Astrocyte (in vitro differentiated cells and primary cell): ENCODE results near the gene ATG2B. TPM values are rescaled to one million over a fixed set of nuclear protein-coding genes. Genes with fewer than 3 reads are reported as not detected.

Experiments
- DNase-seq: peaks from one replicate; pipeline ENCODE4 v3.0.0-alpha.2; 2010; ENCODE audit warnings: low read depth
- FAIRE-seq: peaks from 2 replicates; lab custom pipeline; 2011; peaks lifted over from hg19 to GRCh38; lab: Jason Lieb, UNC
- H2AFZ ChIP-seq: 2 replicates; pipeline ENCODE4 v1.6.0; 2012; ENCODE audit warnings: low read depth, low read length, inconsistent platforms
- H3K27ac ChIP-seq: 2 replicates; pipeline ENCODE4 v1.5.1; 2011; ENCODE audit warnings: low read depth, low read length, inconsistent platforms
- H3K27me3 ChIP-seq: 2 replicates; pipeline ENCODE4 v1.6.0; 2011; ENCODE audit warnings: low read length, inconsistent platforms; ENCODE audit not compliant: insufficient read depth
- H3K36me3 ChIP-seq: 2 replicates; pipeline ENCODE4 v1.5.1; 2011; ENCODE audit warnings: low read length, inconsistent platforms; ENCODE audit not compliant: insufficient read depth
- H3K4me1 ChIP-seq: 2 replicates; pipeline ENCODE4 v1.5.1; 2011; ENCODE audit warnings: low read length, inconsistent platforms; ENCODE audit not compliant: insufficient read depth
- H3K4me2 ChIP-seq: 2 replicates; pipeline ENCODE4 v1.6.0; 2012; ENCODE audit warnings: low read length, inconsistent platforms
- H3K4me3 ChIP-seq: 2 replicates; pipeline ENCODE4 v1.5.1; 2011; ENCODE audit warnings: low read depth, mild to moderate bottlenecking, low read length, inconsistent platforms; ENCODE audit not compliant: insufficient read depth
- H3K79me2 ChIP-seq: 2 replicates; pipeline ENCODE4 v1.6.0; 2012; ENCODE audit warnings: mild to moderate bottlenecking, low read length, inconsistent platforms; ENCODE audit not compliant: insufficient read depth
- H3K9ac ChIP-seq: 2 replicates; pipeline ENCODE4 v1.6.0; 2012; ENCODE audit warnings: mild to moderate bottlenecking, low read length, inconsistent platforms
- H3K9me3 ChIP-seq: 2 replicates; pipeline ENCODE4 v1.5.1; 2012; ENCODE audit warnings: low read depth, mild to moderate bottlenecking, low read length, inconsistent platforms; ENCODE audit not compliant: insufficient read depth
- H4K20me1 ChIP-seq: 2 replicates; pipeline ENCODE4 v1.6.0; 2012; ENCODE audit warnings: low read length, inconsistent platforms; ENCODE audit not compliant: insufficient read depth
- H3K27ac Mint-ChIP-seq: one replicate; pipeline ENCODE4 v1.8.0; 2021; ENCODE audit warnings: mild to moderate bottlenecking, mixed read lengths; ENCODE audit not compliant: unreplicated experiment
- H3K27me3 Mint-ChIP-seq: one replicate; pipeline ENCODE4 v1.8.0; 2021; ENCODE audit warnings: low read depth, mixed read lengths; ENCODE audit not compliant: unreplicated experiment
- H3K36me3 Mint-ChIP-seq: one replicate; pipeline ENCODE4 v1.8.0; 2021; ENCODE audit warnings: low read depth, mixed read lengths; ENCODE audit not compliant: unreplicated experiment
- H3K4me1 Mint-ChIP-seq: one replicate; pipeline ENCODE4 v1.8.0; 2021; ENCODE audit warnings: low read depth, mixed read lengths; ENCODE audit not compliant: unreplicated experiment
- H3K4me3 Mint-ChIP-seq: one replicate; pipeline ENCODE4 v1.8.0; 2021; ENCODE audit warnings: mild to moderate bottlenecking, moderate library complexity, mixed read lengths; ENCODE audit not compliant: unreplicated experiment
- H3K9me3 Mint-ChIP-seq: one replicate; pipeline ENCODE4 v1.8.0; 2021; ENCODE audit warnings: mild to moderate bottlenecking, mixed read lengths; ENCODE audit not compliant: unreplicated experiment
- CTCF ChIP-seq: IDR thresholded peaks from 2 replicates; pipeline ENCODE4 v1.5.1; 2011; ENCODE audit warnings: low read depth, mild to moderate bottlenecking, inconsistent platforms, low read length, moderate library complexity; ENCODE audit not compliant: insufficient read depth
- EZH2 ChIP-seq: IDR thresholded peaks from 2 replicates; pipeline ENCODE4 v1.6.1; 2012; ENCODE audit warnings: mild to moderate bottlenecking, low read length, inconsistent platforms; ENCODE audit not compliant: insufficient read depth
- total RNA-seq: library from RNA; stranded (reverse); gene quantifications from 2 replicates; pipeline ENCODE4 v1.2.1, GENCODE V29; 2021

ATG2B gene
- total RNA-seq, 1 donor from 2014 or later = 14.2 TPM

- no peak overlapping the region for H2AFZ ChIP-seq
- no peaks in the 10 kb centered on the region for H3K36me3 ChIP-seq
- H3K9me3 ChIP-seq = no peaks in the 10 kb centered on the region
- no peaks in the 10 kb centered on the region for H3K27me3 ChIP-seq
- Mint-ChIP-seq H3K27ac (no peak overlapping the region), H3K36me3 (peaks cover 3% of the 10 kb centered on the region), H3K4me3 (no peak overlapping the region), H3K27me3 (peaks cover 11% of the 10 kb centered on the region), H3K9me3 (peaks cover 4% of the 10 kb centered on the region), H3K4me1 (peaks cover 11% of the 10 kb centered on the region)
- TF ChIP-seq EZH2 (no peak), CTCF (no peak)
- H3K79me2 ChIP-seq = no peaks in the 10 kb centered on the region
- DNase-seq (peak; percentile 96), FAIRE-seq (peak; percentile 84)
- no peak overlapping the region for H3K4me3 ChIP-seq
- H3K4me1 ChIP-seq = peaks cover 29% of the 10 kb centered on the region
- peak overlapping the region; percentile 53 for H3K27ac ChIP-seq
- no peaks in the 10 kb centered on the region for H4K20me1 ChIP-seq
- H3K9ac ChIP-seq = no peak overlapping the region
- peak overlapping the region; percentile 49 for H3K4me2 ChIP-seq
Observed at GRCh38 chr14:96268431-96269358, 94.4 kb downstream of the ATG2B start.

GRCh38 chr14:96267916-96268315 is 95.2 kb downstream of the ATG2B start:
- Histone ChIP-seq H3K27me3 (no peaks in the 10 kb centered on the region), H3K4me3 (no peak overlapping the region), H3K27ac (no peak overlapping the region), H3K36me3 (no peaks in the 10 kb centered on the region), H3K9me3 (no peaks in the 10 kb centered on the region), H4K20me1 (no peaks in the 10 kb centered on the region), H3K4me2 (no peak overlapping the region), H3K9ac (no peak overlapping the region), H2AFZ (no peak overlapping the region), H3K79me2 (no peaks in the 10 kb centered on the region), H3K4me1 (peaks cover 25% of the 10 kb centered on the region)
- FAIRE-seq (no peak), DNase-seq (no peak)
- Mint-ChIP-seq H3K9me3 (peaks cover 2% of the 10 kb centered on the region), H3K4me3 (no peak overlapping the region), H3K4me1 (peaks cover 11% of the 10 kb centered on the region), H3K36me3 (peaks cover 3% of the 10 kb centered on the region), H3K27me3 (peaks cover 11% of the 10 kb centered on the region), H3K27ac (no peak overlapping the region)
- no peak for TF ChIP-seq CTCF
- TF ChIP-seq EZH2 = no peak

GRCh38 chr14:96267336-96267735 is 95.8 kb downstream of the ATG2B start:
- Mint-ChIP-seq H3K4me3 (no peak overlapping the region), H3K9me3 (peaks cover 2% of the 10 kb centered on the region), H3K27ac (peak overlapping the region; percentile 1), H3K27me3 (peaks cover 13% of the 10 kb centered on the region), H3K36me3 (peaks cover 3% of the 10 kb centered on the region), H3K4me1 (peaks cover 11% of the 10 kb centered on the region)
- H2AFZ ChIP-seq = no peak overlapping the region
- DNase-seq = peak; percentile 64
- H3K27me3 ChIP-seq = no peaks in the 10 kb centered on the region
- peaks cover 25% of the 10 kb centered on the region for H3K4me1 ChIP-seq
- no peak overlapping the region for H3K9ac ChIP-seq
- H3K36me3 ChIP-seq = no peaks in the 10 kb centered on the region
- no peaks in the 10 kb centered on the region for H3K79me2 ChIP-seq
- TF ChIP-seq CTCF (no peak), EZH2 (no peak)
- H3K27ac ChIP-seq = no peak overlapping the region
- no peak for FAIRE-seq
- H3K4me3 ChIP-seq = no peak overlapping the region
- no peaks in the 10 kb centered on the region for H3K9me3 ChIP-seq
- H3K4me2 ChIP-seq = no peak overlapping the region
- H4K20me1 ChIP-seq = no peaks in the 10 kb centered on the region
